Left ventricle myocardium inferior (tissue), 1 donor: ENCODE data around the gene KCNIP3. TPM values are rescaled to one million over a fixed set of nuclear protein-coding genes. Genes with fewer than 3 reads are reported as not detected.
"Not testable (repeated sequence)": the region's sequence is repeated elsewhere in the genome, so short reads cannot be mapped to it uniquely, and the experiment has no call there.

Experiments
- DNase-seq: peaks from one replicate; pipeline ENCODE4 v3.0.0-alpha.2; 2020
- H3K27ac ChIP-seq: fragments of 200-600 bp; replicated peaks from 2 replicates; pipeline ENCODE4 v1.8.0; 2021
- H3K27me3 ChIP-seq: fragments of 200-600 bp; 2 replicates; pipeline ENCODE4 v1.8.0; 2021; ENCODE audit warnings: low read depth
- H3K36me3 ChIP-seq: fragments of 200-600 bp; 2 replicates; pipeline ENCODE4 v1.8.0; 2021
- H3K4me1 ChIP-seq: fragments of 200-600 bp; 2 replicates; pipeline ENCODE4 v1.8.0; 2021
- H3K4me3 ChIP-seq: fragments of 200-600 bp; 2 replicates; pipeline ENCODE4 v1.8.0; 2021; ENCODE audit warnings: mild to moderate bottlenecking, moderate library complexity
- H3K9me3 ChIP-seq: fragments of 200-600 bp; replicated peaks from 2 replicates; pipeline ENCODE4 v1.8.0; 2021
- intact Hi-C: fragments of 100-400 bp; cut with micrococcal nuclease; formaldehyde crosslinking; loops from one replicate; pipeline ENCODE4 v1.11.0; 2022
- total RNA-seq: library from RNA; stranded (reverse); fragmentation: NEBNext Ultra II Directional; extraction: Animal tissue kit (Norgen Biotek cat#: 25700); gene quantifications from one replicate; pipeline ENCODE4 v1.2.1, GENCODE V29; 2021
- TF ChIP-seq, protein P1 (sequence below): fragments of 200-600 bp; IDR thresholded peaks from 2 replicates; pipeline ENCODE4 v1.8.0; 2021; ENCODE audit warnings: antibody characterized with exemption, mild to moderate bottlenecking, borderline replicate concordance
- donor health status: DM: no; HTN: yes; CAD: no; lungs with severe emphysema.

The KCNIP3 gene
- total RNA-seq, 1 donor from 2014 or later = 4.6 TPM

- H3K4me1 ChIP-seq, H3K36me3 ChIP-seq, H3K9me3 ChIP-seq, H3K27me3 ChIP-seq, intact Hi-C loops, H3K4me3 ChIP-seq, H3K27ac ChIP-seq: not testable (repeated sequence)
- TF ChIP-seq, protein P1, sequence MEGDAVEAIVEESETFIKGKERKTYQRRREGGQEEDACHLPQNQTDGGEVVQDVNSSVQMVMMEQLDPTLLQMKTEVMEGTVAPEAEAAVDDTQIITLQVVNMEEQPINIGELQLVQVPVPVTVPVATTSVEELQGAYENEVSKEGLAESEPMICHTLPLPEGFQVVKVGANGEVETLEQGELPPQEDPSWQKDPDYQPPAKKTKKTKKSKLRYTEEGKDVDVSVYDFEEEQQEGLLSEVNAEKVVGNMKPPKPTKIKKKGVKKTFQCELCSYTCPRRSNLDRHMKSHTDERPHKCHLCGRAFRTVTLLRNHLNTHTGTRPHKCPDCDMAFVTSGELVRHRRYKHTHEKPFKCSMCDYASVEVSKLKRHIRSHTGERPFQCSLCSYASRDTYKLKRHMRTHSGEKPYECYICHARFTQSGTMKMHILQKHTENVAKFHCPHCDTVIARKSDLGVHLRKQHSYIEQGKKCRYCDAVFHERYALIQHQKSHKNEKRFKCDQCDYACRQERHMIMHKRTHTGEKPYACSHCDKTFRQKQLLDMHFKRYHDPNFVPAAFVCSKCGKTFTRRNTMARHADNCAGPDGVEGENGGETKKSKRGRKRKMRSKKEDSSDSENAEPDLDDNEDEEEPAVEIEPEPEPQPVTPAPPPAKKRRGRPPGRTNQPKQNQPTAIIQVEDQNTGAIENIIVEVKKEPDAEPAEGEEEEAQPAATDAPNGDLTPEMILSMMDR = peak; percentile 86
- DNase-seq = peak; percentile 86
These were observed 117.0 kb downstream of the KCNIP3 start for GRCh38 chr2:95414015-95414594.

DNA sequence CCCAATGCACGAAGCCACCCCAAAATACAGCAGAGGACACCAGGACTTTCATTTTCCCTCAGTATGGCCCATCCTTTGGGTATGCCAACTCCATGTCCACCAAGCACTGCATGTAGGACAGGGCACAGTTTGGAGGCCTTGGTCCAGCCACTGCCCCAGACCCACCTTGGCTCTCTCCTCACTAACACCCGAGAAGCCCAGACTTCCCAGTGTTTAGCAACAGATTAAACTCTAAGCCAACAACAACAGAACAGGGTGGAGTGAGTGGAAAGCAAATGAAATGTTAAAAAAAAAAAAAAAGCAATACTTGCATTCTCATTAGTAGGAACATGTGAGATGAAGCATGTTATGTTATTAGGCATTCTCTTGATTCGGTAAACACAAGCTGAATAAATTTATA, 118.0 kb downstream of the KCNIP3 start:
- H3K9me3 ChIP-seq, H3K27ac ChIP-seq, H3K27me3 ChIP-seq, H3K4me1 ChIP-seq, DNase-seq, H3K36me3 ChIP-seq, H3K4me3 ChIP-seq, intact Hi-C loops: not testable (repeated sequence)

DNA sequence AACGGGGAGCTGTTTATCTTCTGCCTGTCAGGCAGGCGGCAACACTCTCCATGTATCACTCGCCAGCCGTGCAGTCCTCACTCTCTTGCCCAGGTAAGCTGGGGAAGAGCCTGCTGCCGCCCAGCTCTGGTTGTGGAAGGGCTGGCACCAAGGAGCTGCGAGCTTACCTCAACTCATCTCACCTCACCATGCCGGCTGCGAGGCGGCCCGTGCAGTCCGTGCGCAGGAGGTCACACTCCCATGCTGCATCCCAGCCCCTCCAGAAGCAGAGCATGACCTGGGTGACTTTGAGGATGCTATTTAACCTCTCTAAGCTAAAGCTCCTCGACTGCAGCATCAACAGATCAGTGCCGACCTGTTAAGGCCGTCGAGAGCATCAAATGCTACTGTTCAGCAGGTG, 118.4 kb downstream of the KCNIP3 start:
- H3K27me3 ChIP-seq, H3K36me3 ChIP-seq, H3K4me3 ChIP-seq, intact Hi-C loops, H3K27ac ChIP-seq, H3K9me3 ChIP-seq, DNase-seq, H3K4me1 ChIP-seq: not testable (repeated sequence)

DNA sequence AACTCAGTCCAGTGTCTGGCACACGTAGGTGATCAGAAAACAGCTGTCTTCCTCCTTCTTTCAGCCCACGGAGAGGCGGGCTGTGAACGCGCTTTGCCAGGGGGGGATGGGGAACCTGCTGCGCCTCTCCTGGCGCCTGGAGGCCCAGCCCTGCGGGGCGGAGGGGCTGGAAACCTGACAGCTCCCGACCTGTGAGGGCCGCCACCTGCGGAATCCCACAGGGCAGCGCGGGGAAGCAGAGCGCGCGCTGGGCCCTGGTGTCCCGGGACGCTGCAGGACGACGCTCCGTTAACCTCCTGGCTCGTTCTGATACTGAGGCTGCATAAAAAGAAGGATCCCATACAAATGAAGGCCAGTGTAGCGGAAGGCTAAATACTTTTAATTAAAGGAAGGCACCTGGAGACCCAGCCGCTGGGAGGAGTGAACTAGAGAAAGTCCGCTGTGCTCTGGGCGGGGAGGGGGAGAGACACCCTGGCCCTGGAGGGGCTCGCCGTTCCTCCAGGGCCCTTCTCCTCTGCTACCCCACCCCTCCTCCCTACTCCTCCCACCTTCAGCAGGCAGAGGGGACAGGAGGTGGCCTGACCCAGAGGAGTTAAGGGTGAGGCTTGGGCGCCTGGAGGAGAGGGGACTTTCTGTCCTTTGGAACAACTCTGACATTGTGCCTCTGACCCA, 130.2 kb downstream of the KCNIP3 start:
- H3K4me1 ChIP-seq, H3K27me3 ChIP-seq, DNase-seq, H3K4me3 ChIP-seq, H3K27ac ChIP-seq, intact Hi-C loops, H3K9me3 ChIP-seq, H3K36me3 ChIP-seq: not testable (repeated sequence)

- intact Hi-C loops, H3K4me1 ChIP-seq, H3K9me3 ChIP-seq, H3K4me3 ChIP-seq, H3K27me3 ChIP-seq, H3K27ac ChIP-seq, DNase-seq, H3K36me3 ChIP-seq: not testable (repeated sequence)
These were observed 132.8 kb downstream of the KCNIP3 start for GRCh38 chr2:95429748-95430467.

DNA sequence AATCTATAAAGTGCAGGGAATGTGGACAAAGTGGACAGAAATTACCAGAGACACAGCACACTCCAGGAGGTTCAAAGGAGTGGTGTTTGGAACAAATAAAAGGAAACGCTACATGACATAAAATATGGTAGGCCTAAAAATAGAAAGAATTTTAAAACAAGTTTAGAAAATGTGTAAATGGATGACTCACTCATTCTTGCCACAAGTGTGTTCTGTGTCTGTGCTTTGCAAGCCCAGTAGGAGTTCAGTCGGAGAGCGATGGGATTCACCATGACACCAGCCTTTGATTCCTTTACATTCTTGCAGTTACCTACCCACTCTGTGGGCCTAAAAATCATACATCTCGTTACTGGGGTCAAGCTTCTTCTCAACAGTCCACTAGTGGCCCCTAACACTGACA, 136.2 kb downstream of the KCNIP3 start:
- H3K27me3 ChIP-seq, DNase-seq, H3K36me3 ChIP-seq, H3K9me3 ChIP-seq, H3K4me3 ChIP-seq, intact Hi-C loops, H3K27ac ChIP-seq, H3K4me1 ChIP-seq: not testable (repeated sequence)

DNA sequence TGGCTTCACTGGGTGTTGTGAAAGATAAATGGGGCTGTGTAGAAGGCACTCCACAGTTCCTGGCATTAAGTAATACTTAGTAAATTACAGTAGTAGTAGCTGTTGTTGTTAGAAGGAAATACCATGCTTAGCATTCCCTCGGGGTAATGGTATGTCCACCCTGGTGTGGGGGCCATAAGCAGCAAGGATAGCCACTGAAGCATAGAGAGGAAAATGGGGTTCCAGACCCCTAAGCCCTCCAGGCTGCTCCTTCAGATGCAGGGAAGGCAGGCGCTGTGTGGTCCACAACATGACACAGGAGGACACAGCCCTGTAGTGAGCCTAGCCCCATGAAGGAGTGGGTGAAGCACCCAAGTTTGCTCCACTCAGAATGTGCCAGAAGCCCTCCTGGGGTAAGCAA, 136.8 kb downstream of the KCNIP3 start:
- peak overlapping the region; percentile 51 for H3K27ac ChIP-seq
- not testable (repeated sequence) for H3K4me3 ChIP-seq

DNA sequence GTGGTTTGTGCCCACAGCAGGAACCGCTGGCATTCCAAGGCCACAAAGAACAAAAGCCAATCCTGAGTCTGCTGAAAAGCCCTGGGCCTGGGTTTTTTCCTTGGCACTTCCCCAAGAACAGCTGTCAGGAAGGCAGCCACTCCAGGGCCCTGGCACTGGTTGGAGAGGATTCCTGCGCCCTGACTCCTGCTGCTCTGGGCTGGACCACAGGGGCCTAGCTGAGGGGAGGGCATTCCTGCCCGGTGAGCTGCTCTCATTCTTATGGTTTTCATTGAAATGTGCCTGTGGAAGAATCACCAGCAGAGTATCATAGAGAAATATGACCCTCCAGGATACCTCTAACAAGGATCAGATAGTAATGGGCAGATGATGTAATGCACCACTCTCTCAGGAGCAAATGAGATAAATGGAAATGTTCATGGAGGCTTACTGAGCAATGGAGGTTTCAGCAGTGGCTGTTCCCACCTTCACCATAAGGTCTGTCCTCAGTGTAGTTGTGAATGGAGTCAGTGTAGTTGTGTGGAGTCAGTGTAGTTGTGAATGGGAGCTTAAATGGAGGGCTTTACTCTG, 137.4 kb downstream of the KCNIP3 start:
- peak; percentile 25 for DNase-seq
- H3K9me3 ChIP-seq, intact Hi-C loops, H3K27ac ChIP-seq, H3K36me3 ChIP-seq, H3K4me1 ChIP-seq, H3K27me3 ChIP-seq, H3K4me3 ChIP-seq: not testable (repeated sequence)

More for the DNA sequence above, 136.8 kb downstream of the KCNIP3 start:
- H3K4me1 ChIP-seq, DNase-seq, intact Hi-C loops, H3K27me3 ChIP-seq, H3K9me3 ChIP-seq, H3K36me3 ChIP-seq: not testable (repeated sequence)

DNA sequence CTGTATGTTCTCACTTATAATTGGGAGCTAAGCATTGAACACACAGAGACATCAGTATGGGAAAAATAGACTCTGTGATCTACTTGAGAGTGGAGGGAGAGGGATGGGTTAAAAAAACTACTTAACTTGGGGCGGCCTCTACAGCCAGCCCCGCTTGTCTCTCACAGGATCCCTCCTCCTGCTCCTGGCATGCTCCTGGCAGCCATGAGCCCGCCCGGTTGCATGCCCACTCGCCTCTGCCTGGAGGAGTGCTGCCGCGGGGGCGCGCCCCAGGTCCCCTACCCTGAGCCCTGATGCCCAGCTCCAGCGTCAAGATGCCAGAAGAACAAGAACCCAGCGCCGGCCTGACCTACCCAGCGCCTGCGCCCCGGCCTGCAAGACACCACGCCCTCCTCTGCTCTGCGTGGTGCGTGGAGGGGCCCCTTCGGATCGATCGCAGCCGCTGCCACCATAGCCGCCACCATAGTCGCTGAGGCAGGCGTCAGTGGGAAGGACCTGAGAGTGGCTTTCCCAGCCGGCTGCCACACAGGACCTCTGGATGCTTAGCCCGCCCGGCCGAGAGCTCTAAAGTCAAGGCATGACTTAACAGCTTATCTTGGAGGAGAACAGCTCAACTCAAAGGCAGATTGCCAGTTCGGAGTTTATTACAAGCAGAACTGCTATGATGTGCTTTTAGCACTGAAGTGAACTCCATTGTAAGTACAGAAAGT, 138.2 kb downstream of the KCNIP3 start:
- not testable (repeated sequence) for H3K27ac ChIP-seq, H3K4me1 ChIP-seq

More for the DNA sequence above, 138.2 kb downstream of the KCNIP3 start:
- H3K9me3 ChIP-seq, DNase-seq, H3K4me3 ChIP-seq, H3K36me3 ChIP-seq, intact Hi-C loops, H3K27me3 ChIP-seq: not testable (repeated sequence)

Other genes starting within 250 kb of the KCNIP3 start
- 81.2 TPM for gene MRPS5, start 175.5 kb upstream of the KCNIP3 start, total RNA-seq
- 15.1 TPM for gene ZNF514, start 137.5 kb upstream of the KCNIP3 start, total RNA-seq
- 3.4 TPM for gene ZNF2, start 131.5 kb upstream of the KCNIP3 start, total RNA-seq
- 4.0 TPM for gene ZNF892, start 89.8 kb upstream of the KCNIP3 start, total RNA-seq
- gene PROM2, start 22.9 kb upstream of the KCNIP3 start, total RNA-seq = 1.4 TPM
- 32.4 TPM for gene FAHD2A, start 105.4 kb downstream of the KCNIP3 start, total RNA-seq
- gene TRIM43B, start 187.4 kb downstream of the KCNIP3 start, total RNA-seq = not detected